GM04504 (cell line): Measurements from ENCODE around the gene NDUFB10.

Experiments used
- DNase-seq: peaks from one replicate; pipeline ENCODE4 v3.0.0-alpha.2; 2012; ENCODE audit warnings: low read depth

The NDUFB10 gene

GRCh38 chr16:1984347-1985225 lies 25.2 kb downstream of the NDUFB10 start:
- DNase-seq, result no peak

GRCh38 chr16:1985466-1986150 lies 26.3 kb downstream of the NDUFB10 start:
- DNase-seq, result no peak

DNA sequence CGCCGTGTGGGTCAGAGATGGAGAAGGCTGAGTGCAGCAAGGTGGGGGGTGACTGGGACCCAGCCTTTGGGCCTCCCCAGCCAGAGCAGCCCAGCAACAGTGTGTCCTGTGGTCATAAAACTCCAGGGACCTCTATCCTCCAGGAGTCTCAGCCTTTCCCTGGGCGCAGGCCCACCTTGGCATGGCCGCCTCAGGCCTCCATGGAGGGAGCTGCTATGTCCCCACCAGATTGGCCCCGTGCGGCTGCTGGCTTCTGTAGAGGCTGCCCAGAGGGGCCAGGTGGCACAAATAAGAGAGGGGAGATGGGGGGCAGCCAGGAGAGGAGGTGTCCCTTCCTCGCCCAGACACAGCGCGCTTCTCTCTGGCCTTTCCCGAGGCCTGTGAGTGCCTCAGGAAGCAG lies 27.9 kb downstream of the NDUFB10 start:
- no peak for DNase-seq

DNA sequence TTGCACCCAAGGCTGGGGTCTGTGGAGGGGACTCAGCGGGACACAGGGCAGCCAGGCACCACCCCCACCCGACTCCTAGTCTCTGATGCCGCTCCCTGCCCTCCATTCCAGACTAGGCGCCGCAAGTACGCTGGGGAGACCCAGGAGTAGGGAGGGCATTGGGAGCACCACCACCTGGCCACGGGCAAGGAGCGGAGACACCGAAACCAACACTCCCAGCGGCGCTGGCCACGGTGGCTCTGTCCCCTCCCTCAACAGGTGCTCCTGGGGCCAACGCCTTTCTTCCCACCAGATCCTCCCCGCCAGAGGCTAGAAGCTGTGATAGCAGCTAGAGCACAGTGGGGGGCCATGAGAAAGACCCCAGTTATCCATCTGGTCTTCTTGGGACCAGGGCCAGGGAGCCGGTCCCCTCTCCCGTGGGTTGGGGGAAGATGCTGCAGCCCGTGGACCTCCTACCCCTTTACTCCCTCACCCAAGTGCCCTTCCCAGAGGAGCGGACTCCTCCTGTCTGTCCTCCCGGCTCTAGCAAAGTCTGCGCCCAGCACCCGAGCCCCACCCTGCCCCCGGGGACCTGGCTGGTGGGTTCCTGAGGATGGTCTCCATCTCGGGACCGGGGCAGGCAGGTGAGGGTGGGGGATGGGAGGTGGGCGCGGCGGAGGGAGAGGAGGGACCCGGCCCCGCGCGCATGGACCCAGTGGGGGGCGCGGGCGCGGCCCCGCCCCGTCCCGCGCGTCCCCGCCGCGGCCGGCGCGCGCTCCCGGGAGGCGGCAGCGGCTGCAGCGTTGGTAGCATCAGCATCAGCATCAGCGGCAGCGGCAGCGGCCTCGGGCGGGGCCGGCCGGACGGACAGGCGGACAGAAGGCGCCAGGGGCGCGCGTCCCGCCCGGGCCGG lies 30.1 kb downstream of the NDUFB10 start, which contains the start of gene SYNGR3:
Gene SYNGR3, plus strand, starts transcription at position 762 of the 892 bp plus-strand sequence. CDS start 133 bp downstream, outside the sequence.
- DNase-seq, result no peak

DNA sequence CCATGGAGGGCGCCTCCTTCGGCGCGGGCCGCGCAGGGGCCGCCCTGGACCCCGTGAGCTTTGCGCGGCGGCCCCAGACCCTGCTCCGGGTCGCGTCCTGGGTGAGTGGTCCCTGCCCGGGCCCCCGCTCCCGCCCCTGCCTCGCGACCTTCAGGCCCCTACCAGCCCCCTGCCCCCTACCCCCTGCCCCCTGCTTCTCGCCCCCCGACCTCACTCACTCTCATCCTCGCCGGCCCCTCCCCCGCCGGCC lies 30.7 kb downstream of the NDUFB10 start:
- no peak for DNase-seq

DNA sequence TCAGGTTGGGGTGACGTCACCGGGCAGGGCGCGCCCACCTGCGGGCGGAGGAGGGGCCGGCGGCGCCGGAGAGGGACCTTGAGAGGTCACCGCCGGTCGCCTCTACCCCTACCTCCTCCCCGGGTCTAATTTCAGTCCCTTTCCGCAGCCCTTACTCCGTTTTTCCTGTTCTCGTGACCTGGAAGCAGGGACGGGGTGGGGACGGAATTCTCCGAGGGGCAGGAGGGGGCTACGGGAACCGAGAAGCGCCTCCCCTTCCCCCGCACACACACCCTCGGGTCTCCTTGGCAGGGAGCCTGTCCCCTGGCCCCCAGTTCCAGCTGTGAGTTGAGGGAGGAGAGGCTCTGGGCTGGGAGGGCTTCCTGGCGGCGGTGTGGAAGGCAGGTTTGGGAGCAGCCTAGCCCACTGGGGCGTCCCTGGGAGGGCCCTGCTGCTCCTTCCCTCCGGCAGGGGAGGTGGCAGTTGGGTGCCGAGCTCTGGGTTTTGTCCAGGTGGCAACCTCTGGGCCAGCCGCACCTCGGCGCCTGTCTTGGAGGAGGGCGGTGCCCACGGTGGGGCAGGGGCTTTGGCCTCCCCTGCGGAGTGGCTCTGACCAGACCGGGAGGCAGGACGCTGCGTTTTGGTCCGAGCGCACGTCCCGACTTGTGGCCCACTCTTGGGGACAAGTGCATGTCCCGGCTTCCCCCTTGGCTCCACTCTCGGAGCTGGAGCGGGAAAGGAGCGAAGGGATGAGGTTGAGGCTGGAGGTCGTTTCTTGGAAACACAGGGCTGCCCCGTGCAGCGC lies 31.2 kb downstream of the NDUFB10 start:
- DNase-seq, result no peak

GRCh38 chr16:1991135-1991551 lies 31.8 kb downstream of the NDUFB10 start:
- no peak for DNase-seq

- DNase-seq, result no peak
These were observed 32.2 kb downstream of the NDUFB10 start for GRCh38 chr16:1991588-1991947.

DNA sequence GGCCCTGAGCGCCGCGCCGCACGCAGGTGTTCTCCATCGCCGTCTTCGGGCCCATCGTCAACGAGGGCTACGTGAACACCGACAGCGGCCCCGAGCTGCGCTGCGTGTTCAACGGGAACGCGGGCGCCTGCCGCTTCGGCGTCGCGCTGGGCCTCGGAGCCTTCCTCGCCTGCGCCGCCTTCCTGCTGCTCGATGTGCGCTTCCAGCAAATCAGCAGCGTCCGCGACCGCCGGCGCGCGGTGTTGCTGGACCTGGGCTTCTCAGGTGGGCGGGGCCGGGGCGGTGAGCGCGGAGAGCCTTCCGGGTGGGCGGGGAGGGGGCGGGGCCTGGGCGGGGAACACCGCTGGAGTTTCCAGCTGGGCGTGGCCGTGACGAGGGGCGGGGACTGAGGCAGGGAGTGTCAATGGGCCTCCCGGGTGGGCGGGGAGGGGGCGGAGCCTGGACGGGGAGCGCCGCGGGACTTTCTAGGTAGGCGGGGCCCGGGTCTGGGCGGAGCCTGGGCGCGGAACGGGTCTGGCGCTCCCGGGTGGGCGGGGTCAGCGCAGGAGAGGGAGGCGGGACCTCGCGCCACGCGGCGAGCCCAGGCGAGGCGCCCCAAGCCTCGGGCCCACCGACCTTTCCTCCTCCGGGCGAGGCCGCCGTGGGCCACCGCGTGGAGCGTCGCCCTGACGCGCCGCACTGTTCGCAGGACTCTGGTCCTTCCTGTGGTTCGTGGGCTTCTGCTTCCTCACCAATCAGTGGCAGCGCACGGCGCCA lies 32.8 kb downstream of the NDUFB10 start:
- DNase-seq, result no peak

- no peak for DNase-seq
These were observed 33.5 kb downstream of the NDUFB10 start for GRCh38 chr16:1992704-1993317.

DNA sequence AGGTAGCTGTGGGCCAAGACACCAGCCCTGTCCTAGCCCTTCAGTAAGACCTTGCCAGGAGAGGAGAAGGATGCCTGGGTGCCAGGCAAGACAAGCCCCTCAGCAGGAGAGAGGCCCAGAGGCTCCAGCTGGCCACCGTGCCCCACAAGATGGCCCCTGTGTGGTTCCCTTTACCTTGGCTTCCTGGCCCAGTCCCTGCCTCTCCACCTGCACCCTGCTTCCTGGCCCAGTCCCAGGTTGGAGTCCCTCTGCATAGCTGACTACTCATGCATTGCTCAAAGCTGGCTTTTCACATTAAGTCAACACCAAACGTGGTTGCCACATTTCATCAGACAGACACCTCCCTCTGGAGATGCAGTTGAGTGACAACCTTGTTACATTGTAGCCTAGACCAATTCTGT lies 34.4 kb downstream of the NDUFB10 start:
- no peak for DNase-seq

- DNase-seq, result no peak
These were observed 38.4 kb downstream of the NDUFB10 start for GRCh38 chr16:1997494-1998359.

DNA sequence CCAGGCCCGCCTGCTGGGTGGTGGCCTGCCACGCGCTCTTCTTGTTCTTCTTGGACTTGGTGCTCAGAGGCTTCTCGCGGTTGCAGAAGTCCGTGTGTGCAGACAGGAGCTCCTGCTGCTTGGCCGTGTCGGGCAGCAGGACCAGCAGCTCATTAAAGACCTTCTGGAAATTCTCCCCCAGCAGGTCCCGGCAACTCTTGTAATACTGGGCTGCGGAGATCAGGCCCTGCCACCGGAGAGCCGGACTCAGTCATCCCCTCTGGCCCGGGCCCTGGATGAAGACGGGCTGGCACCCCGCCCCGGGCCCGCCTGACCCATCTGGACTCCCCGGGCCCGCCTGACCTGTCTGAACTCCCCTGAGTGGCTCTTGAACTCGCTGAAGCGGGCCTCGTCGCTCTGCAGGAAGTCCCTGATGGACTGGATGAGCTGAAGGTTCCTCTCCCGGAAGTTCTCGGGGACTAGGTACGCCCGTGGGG lies 39.1 kb downstream of the NDUFB10 start:
- DNase-seq, result no peak

- DNase-seq, result no peak
These were observed 39.8 kb downstream of the NDUFB10 start for GRCh38 chr16:1998852-1999801.

- DNase-seq, result no peak
These were observed 40.7 kb downstream of the NDUFB10 start for GRCh38 chr16:1999866-2000514.

GRCh38 chr16:2001035-2001434 lies 41.7 kb downstream of the NDUFB10 start:
- DNase-seq, result no peak

DNA sequence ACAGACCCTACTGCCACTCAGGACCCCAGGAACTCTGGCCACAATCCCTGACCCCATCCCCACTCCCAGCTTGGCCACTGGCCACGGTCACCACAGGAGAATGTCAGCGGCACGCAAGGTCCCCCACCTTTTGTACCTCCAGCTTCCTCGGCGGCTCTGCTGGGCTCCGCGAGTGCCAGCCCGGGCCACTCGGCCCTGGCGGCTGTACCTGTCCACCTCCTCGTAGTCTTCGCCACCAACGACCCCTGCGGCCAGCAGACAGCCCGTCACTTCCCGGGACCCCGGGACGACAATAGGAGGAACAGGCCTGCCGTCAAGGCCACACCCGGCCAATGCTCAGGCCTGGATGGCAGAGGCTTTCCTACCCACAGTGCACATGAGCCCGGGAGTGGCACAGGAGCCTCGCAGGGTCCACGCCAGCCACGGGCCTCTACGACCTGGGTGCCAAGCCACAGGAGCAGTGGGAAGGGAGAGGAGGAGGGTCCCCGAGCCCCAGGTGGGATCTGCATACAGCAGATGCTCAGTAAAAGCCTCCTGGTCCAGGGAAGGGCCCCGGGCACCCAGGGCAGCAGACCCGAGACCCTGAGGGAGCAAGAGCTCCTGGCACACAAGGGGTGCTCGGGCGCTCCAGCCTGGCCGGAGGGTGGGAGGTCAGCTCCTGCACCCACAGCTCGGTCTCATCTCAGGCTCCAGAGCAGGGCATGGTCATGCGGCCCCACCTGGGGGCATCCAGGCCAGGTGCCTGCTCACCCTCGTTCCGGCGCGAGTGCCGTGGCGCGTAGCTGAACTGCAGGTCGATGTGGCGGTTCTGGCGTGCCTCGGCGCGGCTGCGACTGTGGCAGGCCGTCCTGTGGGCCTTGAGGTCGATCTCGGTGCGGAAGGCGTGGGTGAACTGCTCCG lies 42.4 kb downstream of the NDUFB10 start:
- DNase-seq, result no peak
